Skin epidermis (tissue), 12 donors: Measurements from ENCODE around the gene PDSS2.
A peak's percentile ranks its signal among the peaks of the same experiment; 100 is the strongest.
"Not testable (repeated sequence)": the region's sequence is repeated elsewhere in the genome, so short reads cannot be mapped to it uniquely, and the experiment has no call there.

ENCODE experiments used
- H3K27ac ChIP-seq, 21 experiments: fragments of 200-600 bp; sonication (generic) in 11 of 21; one replicate each; pipeline ENCODE4 v1.5.0; 2020; ENCODE audit warnings: mild to moderate bottlenecking in 3 of 21, inconsistent platforms in 2 of 21, moderate library complexity in 2 of 21
- H3K4me3 ChIP-seq, 7 experiments: fragments of 200-600 bp; sonication (generic) in 2 of 7; one replicate each; pipeline ENCODE4 v1.5.0; 2020; ENCODE audit warnings: inconsistent platforms in 2 of 7, mild to moderate bottlenecking in 2 of 7, moderate library complexity in 1 of 7

The PDSS2 gene

DNA sequence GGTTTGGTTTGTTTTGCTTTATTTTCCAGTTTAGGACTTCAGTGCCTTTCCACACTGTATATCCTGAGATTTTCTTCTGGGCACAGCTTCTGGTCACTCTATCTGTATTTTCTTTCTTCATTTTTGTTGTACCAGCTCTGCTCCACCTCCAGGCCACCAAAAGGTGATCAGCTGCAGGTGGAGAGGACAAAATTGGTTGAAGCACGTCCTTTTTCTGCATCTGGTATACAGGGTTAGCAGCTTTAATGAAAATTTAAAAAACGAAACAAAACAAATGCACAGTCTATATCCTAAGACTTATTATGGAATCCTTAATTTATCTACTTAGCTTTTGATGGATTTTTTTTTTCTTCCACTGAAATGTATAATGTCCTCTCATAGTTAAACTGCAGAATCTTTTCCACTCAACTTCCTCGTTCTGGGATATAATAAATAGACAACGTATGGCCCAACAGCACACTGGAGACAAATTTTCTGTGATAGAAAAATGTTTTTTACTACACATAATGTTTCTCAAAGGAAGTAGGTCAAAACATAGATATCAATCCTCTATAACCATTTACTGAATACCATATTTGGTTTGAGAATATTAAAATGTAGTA, 19.8 kb upstream of the PDSS2 start:
- Histone ChIP-seq H3K4me3 (no peak overlapping the region), H3K27ac (no peak overlapping the region)

GRCh38 chr6:107475826-107476225, 16.5 kb upstream of the PDSS2 start:
- H3K27ac ChIP-seq, result peak overlapping the region in 1 of 21 experiments; percentile 46
- not testable (repeated sequence) for H3K4me3 ChIP-seq

DNA sequence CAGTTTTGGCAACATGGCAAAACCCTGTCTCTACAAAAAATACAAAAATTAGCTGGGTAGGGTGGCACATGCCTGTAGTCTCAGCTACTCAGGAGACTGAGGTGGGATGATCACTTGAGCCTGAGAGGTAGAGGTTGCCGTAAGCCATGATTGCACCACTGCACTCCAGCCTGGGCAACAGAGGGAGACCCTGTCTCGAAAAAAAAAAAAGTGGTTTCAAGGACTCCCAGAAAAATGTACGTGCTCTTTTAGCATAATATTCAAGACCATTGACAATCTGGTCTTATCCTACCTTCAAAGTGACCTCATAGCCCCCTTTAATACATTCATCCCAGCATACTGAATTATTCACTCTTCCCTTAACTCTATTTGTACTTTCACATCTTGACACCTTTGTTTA, 16.0 kb upstream of the PDSS2 start:
- H3K27ac ChIP-seq, H3K4me3 ChIP-seq: not testable (repeated sequence)

DNA sequence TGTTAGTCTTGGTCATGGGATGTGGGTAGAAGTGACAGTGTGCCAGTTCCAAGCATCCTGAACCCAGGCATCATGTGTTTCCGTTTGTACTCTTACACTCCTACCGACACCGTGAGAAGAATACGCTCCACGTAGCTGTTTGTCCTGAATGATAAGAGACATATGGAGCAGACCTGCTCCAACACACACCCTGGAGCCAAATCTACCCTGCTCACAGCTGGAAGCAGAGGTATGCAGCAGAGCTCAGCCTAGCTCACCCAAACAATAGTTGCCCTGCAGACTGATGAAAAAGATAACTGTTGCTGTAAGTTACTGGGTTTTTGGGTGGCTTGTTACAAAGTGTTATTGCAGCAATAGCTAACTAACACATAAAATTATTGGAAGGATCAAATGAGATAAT, 14.3 kb upstream of the PDSS2 start:
- Histone ChIP-seq H3K27ac (no peak overlapping the region), H3K4me3 (no peak overlapping the region)

GRCh38 chr6:107470364-107470763, 11.0 kb upstream of the PDSS2 start:
- Histone ChIP-seq H3K27ac (no peak overlapping the region), H3K4me3 (no peak overlapping the region)

DNA sequence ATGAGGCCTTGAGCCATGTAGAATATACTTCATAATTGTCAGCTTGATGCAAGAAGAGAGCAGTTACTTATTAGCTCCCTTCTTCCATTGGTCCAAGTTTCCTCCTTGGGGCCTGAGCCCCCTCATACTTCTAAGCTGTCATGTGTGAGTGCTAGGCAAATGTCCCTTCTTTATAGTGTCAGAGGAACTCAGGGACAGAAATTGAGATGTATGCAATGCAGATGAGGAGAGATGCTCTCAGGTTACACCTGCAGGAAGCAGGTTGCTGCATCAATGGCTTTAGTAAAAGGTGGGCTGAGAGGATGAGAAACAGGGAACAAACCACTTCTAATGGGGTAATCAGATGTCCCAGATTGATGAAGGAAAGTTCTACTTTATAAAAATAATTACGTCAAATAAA, 6.7 kb upstream of the PDSS2 start:
- Histone ChIP-seq H3K4me3 (no peak overlapping the region), H3K27ac (no peak overlapping the region)

- Histone ChIP-seq H3K27ac (peak overlapping the region; percentile 50 to 95 (median 90)), H3K4me3 (peak overlapping the region; percentile 77 to 96 (median 88))
Measured at GRCh38 chr6:107460083-107460631, 793 bp upstream of the PDSS2 start.

DNA sequence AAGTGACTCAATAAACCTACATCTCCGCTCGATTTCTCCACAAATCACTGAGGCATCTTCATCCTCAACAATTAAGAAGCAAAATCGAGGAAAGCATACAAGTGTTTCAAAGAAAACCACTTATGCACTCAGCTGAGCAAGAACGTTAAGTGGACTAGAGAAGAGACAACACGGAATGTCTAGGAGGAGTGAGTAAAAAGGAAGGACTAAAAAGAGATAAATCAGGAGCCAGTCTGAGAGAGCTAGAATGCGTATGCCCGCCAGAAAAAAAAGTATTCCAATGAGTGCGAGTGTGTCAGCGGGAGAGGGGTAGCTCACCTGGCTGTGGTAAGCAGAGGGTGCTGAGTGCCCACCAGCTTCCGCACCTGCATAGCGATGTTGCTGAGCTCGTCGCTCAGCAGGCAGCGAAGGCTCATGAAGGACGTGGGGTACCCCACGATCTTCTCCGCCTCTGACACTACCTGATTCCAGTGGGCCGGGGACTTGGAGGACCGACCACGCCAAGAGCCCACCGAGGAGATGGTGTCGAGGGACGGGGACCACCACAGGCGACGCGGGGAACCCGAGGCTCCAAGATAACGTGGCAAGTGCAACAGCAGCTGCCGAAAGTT, 587 bp downstream of the PDSS2 start:
- H3K4me3 ChIP-seq, result peak overlapping the region; percentile 77 to 96 (median 88)
- H3K27ac ChIP-seq, result peak overlapping the region; percentile 8 to 95 (median 90)

- Histone ChIP-seq H3K4me3 (no peak overlapping the region), H3K27ac (no peak overlapping the region)
Measured at GRCh38 chr6:107448776-107449175, 10.6 kb downstream of the PDSS2 start.

GRCh38 chr6:107447663-107448216, 11.6 kb downstream of the PDSS2 start:
- no peak overlapping the region for H3K27ac ChIP-seq
- no peak overlapping the region for H3K4me3 ChIP-seq

GRCh38 chr6:107444277-107444676, 15.1 kb downstream of the PDSS2 start:
- H3K4me3 ChIP-seq, result no peak overlapping the region

GRCh38 chr6:107443608-107444267, 15.6 kb downstream of the PDSS2 start:
- Histone ChIP-seq H3K4me3 (no peak overlapping the region), H3K27ac (no peak overlapping the region)

More at GRCh38 chr6:107444277-107444676, 15.1 kb downstream of the PDSS2 start:
- no peak overlapping the region for H3K27ac ChIP-seq

DNA sequence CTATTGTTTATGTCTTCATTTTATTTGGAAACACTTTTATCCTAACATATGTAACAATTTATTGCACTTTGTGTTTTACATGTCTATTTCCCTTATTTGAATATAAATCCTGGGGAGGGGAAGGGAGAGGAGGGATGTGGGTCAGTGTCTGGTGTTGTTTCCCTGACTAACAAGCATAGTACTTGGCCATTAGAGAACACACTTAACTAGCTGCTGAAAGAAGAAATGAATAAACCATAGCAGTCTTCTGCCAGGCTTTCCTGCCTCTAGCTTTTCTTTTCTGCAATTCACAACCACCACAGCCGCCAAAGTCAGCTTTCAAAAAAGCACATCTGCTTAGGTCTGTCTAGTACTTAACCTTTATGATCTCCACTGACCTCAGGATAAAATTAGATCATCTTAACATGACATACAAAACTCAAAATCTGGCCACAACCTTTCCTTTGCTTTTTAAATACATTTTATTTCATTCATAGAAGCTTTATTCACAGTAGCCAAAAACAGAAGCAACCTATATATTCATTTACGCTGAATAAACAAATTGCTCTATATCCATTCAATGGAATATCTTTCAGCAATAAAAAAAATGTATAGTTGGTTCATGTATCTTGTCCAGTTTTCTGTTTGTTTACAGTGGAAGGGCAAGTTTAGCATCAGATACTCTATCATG, 16.3 kb downstream of the PDSS2 start:
- H3K27ac ChIP-seq, result no peak overlapping the region
- H3K4me3 ChIP-seq, result no peak overlapping the region

- no peak overlapping the region for H3K4me3 ChIP-seq
- H3K27ac ChIP-seq, result no peak overlapping the region
Measured at GRCh38 chr6:107441682-107442081, 17.7 kb downstream of the PDSS2 start.

DNA sequence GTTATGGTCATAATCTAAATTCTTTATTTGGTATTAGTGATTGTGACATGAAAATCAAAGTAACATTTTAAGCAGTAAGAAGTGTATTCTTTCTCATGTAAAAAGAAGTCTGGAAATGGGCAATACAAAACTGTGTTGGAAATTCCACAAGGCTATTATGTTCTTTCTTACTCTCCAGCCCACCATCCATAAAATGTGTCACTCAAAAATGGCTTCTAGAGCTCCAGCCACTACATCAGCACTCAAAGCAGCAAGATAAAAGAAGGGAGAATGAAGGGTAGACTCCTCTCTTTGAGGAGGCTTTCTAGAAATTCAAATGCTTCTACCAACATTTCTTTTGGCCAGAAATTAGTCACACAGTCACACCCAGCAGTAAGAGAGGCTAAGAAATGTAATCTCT, 18.4 kb downstream of the PDSS2 start:
- Histone ChIP-seq H3K4me3 (no peak overlapping the region), H3K27ac (no peak overlapping the region)

DNA sequence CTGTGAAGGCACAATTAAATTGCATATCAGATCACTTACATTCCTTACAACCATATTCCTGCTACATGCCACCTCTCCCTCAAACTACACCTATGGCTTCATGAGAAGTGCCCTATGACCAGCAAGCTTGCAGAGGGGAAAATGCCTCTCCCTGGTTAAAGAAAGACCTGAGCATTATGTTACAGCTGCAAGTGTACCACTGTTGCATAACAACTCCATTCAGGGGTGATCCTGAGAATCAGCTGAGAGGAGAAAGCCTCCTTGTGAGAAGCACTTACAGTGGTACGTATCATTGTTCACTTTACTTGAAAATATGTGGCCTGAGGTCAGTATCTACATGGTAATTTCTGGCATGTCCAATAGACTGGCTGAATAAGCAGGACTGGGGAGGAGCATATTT, 20.0 kb downstream of the PDSS2 start:
- no peak overlapping the region for H3K27ac ChIP-seq
- no peak overlapping the region for H3K4me3 ChIP-seq

GRCh38 chr6:107437691-107438090, 21.7 kb downstream of the PDSS2 start:
- Histone ChIP-seq H3K4me3 (no peak overlapping the region), H3K27ac (no peak overlapping the region)

DNA sequence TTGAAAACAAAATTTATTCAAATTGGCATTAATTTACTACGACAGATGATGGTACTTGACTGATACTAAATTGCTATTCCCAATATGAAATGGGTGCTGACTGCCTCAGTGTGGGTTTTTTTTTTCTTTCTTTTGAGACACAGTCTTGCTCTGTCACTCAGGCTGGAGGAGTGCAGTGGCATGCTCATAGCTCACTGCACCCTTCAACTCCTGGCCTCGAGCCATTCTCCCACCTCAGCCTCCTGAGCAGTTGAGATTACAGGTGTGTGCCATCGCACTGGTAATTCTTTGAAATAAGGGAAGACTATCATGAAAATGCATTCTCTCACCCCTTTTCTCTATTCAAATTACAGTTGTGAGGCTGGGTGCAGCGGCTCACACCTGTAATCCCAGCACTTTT, 22.5 kb downstream of the PDSS2 start:
- H3K4me3 ChIP-seq, result no peak overlapping the region
- H3K27ac ChIP-seq, result no peak overlapping the region

DNA sequence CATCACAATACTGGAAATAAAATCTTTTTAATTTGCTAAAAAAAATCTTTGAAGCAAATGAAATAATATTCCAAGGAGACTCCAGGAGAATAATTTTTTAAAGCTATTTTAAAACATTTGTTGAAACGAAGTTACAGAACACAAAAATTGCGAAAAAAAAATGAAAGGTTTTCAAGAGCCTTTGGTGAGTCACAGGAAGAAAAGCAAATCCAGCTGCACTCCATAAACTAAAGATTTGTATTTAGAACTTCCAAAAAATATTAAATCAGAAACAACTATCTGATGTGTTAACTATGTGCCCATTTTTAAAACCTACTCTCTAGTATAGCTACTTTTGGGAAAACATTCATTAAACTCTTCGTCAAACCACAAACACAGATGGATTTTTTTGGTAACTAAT, 23.6 kb downstream of the PDSS2 start:
- peak overlapping the region in 1 of 21 experiments; percentile 11 for H3K27ac ChIP-seq
- H3K4me3 ChIP-seq, result no peak overlapping the region

DNA sequence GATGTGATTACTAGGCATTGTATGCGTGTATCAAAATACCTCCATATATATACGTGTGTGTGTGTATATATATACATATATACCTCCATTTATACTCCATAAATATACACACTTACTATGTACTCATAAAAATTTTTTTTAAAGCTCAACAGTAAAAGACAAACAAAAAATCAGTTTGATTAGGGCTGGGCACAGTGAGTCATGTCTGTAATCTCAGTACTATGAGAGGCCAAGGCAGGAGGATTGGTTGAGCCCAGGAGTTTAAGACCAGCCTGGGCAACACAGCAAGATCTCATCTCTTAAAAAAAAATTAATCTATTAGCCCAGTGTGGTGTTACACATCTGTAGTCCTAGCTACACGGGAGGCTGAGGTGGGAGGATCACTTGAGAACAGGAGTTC, 24.6 kb downstream of the PDSS2 start:
- Histone ChIP-seq H3K4me3 (no peak overlapping the region), H3K27ac (no peak overlapping the region)
